ENCODE results near the gene E2F4. TPM values are rescaled to one million over a fixed set of nuclear protein-coding genes. Genes with fewer than 3 reads are reported as not detected.

E2F4 gene
- total and polyA plus RNA-seq, 2 of the 8 experiments (the other 6 are each of a cell fraction or from before 2014, with no cell fraction given) = 79.9 to 157 TPM

DNA sequence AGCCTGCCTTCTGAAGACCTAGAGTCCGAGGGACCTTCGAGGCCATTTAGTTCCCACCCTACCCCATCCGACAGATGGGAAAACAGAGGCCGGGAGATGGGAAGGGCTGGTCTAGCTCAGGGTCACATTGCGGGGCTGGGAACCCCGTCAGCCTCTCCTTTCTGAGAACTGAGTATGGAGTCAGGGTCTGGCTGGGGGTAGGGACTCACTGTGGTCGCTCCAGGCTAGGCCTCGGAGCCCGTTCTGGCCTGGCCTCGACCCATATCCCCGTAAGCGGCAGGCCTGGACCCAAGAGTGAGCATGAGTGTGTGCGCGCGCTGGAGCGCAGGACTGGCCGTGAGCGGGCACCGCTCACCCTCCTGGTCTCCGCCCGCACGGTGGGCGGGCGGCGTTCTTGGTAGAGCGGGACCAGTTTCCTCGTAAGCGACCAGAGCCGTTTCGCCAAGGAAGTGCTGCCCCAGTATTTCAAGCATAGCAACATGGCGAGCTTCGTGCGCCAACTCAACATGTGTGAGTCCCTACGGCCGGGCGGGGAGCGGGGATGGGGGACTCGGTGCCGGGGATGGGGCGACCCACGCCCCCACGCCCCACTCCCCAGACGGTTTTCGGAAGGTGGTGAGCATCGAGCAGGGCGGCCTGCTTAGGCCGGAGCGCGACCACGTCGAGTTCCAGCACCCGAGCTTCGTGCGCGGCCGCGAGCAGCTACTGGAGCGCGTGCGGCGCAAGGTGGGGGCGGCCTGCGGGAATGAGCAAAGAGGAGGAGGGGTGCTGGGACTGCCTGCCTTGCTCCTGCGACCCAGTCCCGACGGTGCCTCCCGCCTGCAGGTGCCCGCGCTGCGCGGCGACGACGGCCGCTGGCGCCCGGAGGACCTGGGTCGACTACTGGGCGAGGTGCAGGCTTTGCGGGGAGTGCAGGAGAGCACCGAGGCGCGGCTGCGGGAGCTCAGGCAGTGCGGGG is 26.6 kb upstream of the E2F4 start (continued):
- no peak for TF ChIP-seq EP300 (IDR thresholded peaks at IDR 0.05; ENCODE audit: borderline replicate concordance in 1 of 2, low read depth in 2 of 2, low read length in 2 of 2)
- no peak for TF ChIP-seq TBP (IDR thresholded peaks at IDR 0.05; ENCODE audit: low read depth, low read length)
- TF ChIP-seq HDAC6 (IDR thresholded peaks at IDR 0.05; ENCODE audit: low read depth, low read length) = no peak
- 0 out of 2 replicates have a peak, but pooled peaks have one; percentile 38 for TF ChIP-seq RBBP5 (IDR thresholded peaks at IDR 0.05; ENCODE audit: borderline replicate concordance, low read depth, low read length)
- peak; percentile 86 for TF ChIP-seq KDM1A (IDR thresholded peaks at IDR 0.05; ENCODE audit: borderline replicate concordance, low read length)
- no peak for TF ChIP-seq CHD1 (IDR thresholded peaks at IDR 0.05; ENCODE audit: low read depth, low read length)
- TF ChIP-seq TEAD4 (IDR thresholded peaks at IDR 0.05; ENCODE audit: low read depth, low read length) = no peak
- TF ChIP-seq MAX (IDR thresholded peaks at IDR 0.05) = peak; percentile 90
- peak; percentile 27 for TF ChIP-seq ASH2L (IDR thresholded peaks at IDR 0.05; ENCODE audit: low read length)
- TF ChIP-seq BACH1 (IDR thresholded peaks at IDR 0.05; ENCODE audit: low read length) = no peak
